Islet of Langerhans (tissue), 1 donor: ENCODE results near the gene ACSM4.
"Not testable (repeated sequence)": the region's sequence is repeated elsewhere in the genome, so short reads cannot be mapped to it uniquely, and the experiment has no call there.

ENCODE experiments used
- FAIRE-seq: peaks from one replicate; lab custom pipeline; 2011; peaks lifted over from hg19 to GRCh38; lab: Jason Lieb, UNC

ACSM4 gene

GRCh38 chr12:7337790-7338189, 33.9 kb downstream of the ACSM4 start:
- FAIRE-seq: not testable (repeated sequence)

- no peak for FAIRE-seq
These were observed 35.8 kb downstream of the ACSM4 start for GRCh38 chr12:7339675-7340074.

GRCh38 chr12:7344833-7345606, 41.1 kb downstream of the ACSM4 start:
- FAIRE-seq: no peak

GRCh38 chr12:7346551-7347225, 42.8 kb downstream of the ACSM4 start:
- no peak for FAIRE-seq

GRCh38 chr12:7349418-7349817, 45.5 kb downstream of the ACSM4 start:
- no peak for FAIRE-seq

GRCh38 chr12:7351177-7351576, 47.3 kb downstream of the ACSM4 start:
- no peak for FAIRE-seq

- no peak for FAIRE-seq
These were observed 48.8 kb downstream of the ACSM4 start for GRCh38 chr12:7352661-7353060.

- FAIRE-seq: no peak
These were observed 50.7 kb downstream of the ACSM4 start for GRCh38 chr12:7354529-7354928.

GRCh38 chr12:7361265-7361664, 57.4 kb downstream of the ACSM4 start:
- FAIRE-seq: no peak

- no peak for FAIRE-seq
These were observed 58.9 kb downstream of the ACSM4 start for GRCh38 chr12:7362734-7363133.

GRCh38 chr12:7369274-7369729, 65.4 kb downstream of the ACSM4 start:
- FAIRE-seq: no peak

GRCh38 chr12:7373226-7373625, 69.4 kb downstream of the ACSM4 start:
- FAIRE-seq: no peak

GRCh38 chr12:7374423-7375144, 70.7 kb downstream of the ACSM4 start:
- no peak for FAIRE-seq

- no peak for FAIRE-seq
These were observed 71.3 kb downstream of the ACSM4 start for GRCh38 chr12:7375145-7375543.

- no peak for FAIRE-seq
These were observed 72.3 kb downstream of the ACSM4 start for GRCh38 chr12:7376196-7376595.
